Liver (tissue), 9 donors: ENCODE measurements around the gene RGS13. TPM values are rescaled to one million over a fixed set of nuclear protein-coding genes. Genes with fewer than 3 reads are reported as not detected.

ENCODE experiments used
- DNase-seq: peaks from one replicate; pipeline ENCODE4 v3.0.0-alpha.2; 2017; ENCODE audit warnings: low spot score
- H3K27ac ChIP-seq, 2 donors: one replicate each; pipeline ENCODE4 v1.7.0; 2013; ENCODE audit warnings: inconsistent platforms in 2 of 2, low read length in 2 of 2, control low read depth in 1 of 2, low read depth in 1 of 2, mild to moderate bottlenecking in 1 of 2
- H3K27me3 ChIP-seq, 4 donors: one replicate each; pipeline versions ENCODE4 v1.6.1 to v1.7.0; 2013; ENCODE audit warnings: low read length in 3 of 4, inconsistent platforms in 1 of 4, mild to moderate bottlenecking in 1 of 4, moderate library complexity in 1 of 4; ENCODE audit not compliant: control insufficient read depth in 4 of 4, insufficient read depth in 4 of 4
- H3K36me3 ChIP-seq, 4 donors: one replicate each; pipeline versions ENCODE4 v1.6.1 to v1.7.0; 2013; ENCODE audit warnings: low read length in 3 of 4, mild to moderate bottlenecking in 3 of 4, low read depth in 1 of 4, moderate library complexity in 1 of 4; ENCODE audit not compliant: control insufficient read depth in 4 of 4, insufficient read depth in 3 of 4
- H3K4me1 ChIP-seq, 4 donors: one replicate each; pipeline versions ENCODE4 v1.6.1 to v1.7.0; 2013; ENCODE audit warnings: low read length in 3 of 4, mild to moderate bottlenecking in 3 of 4, moderate library complexity in 1 of 4; ENCODE audit not compliant: control insufficient read depth in 4 of 4, insufficient read depth in 4 of 4
- H3K4me3 ChIP-seq, 3 donors: one replicate each; pipeline versions ENCODE4 v1.6.1 to v1.7.0; 2013; ENCODE audit warnings: low read length in 3 of 3, control low read depth in 1 of 3, low read depth in 1 of 3, mild to moderate bottlenecking in 1 of 3
- H3K9ac ChIP-seq, 2 donors: one replicate each; pipeline ENCODE4 v1.7.0; 2013; ENCODE audit warnings: low read length in 2 of 2, mild to moderate bottlenecking in 2 of 2, moderate library complexity in 2 of 2, control low read depth in 1 of 2, low read depth in 1 of 2
- H3K9me3 ChIP-seq, 4 donors: one replicate each; pipeline versions ENCODE4 v1.6.1 to v1.7.0; 2013; ENCODE audit warnings: low read length in 3 of 4; ENCODE audit not compliant: control insufficient read depth in 4 of 4
- EGR1 ChIP-seq, 2 donors: IDR thresholded peaks; 2 replicates each; pipeline ENCODE4 v1.6.1; 2016 to 2018; ENCODE audit warnings: antibody characterized with exemption in 2 of 2, low read depth in 2 of 2
- FOXA1 ChIP-seq: IDR thresholded peaks from 2 replicates; pipeline ENCODE4 v1.6.1; 2016; ENCODE audit warnings: antibody characterized with exemption
- FOXA2 ChIP-seq: IDR thresholded peaks from 2 replicates; pipeline ENCODE4 v1.6.1; 2016; ENCODE audit warnings: antibody characterized with exemption
- GABPA ChIP-seq, 2 donors: IDR thresholded peaks in 1 of 2; conservative IDR thresholded peaks in 1 of 2; 2 replicates each; pipeline ENCODE4 v1.6.1; 2016; ENCODE audit warnings: antibody characterized with exemption in 2 of 2, mild to moderate bottlenecking in 1 of 2, moderate library complexity in 1 of 2
- HNF4A ChIP-seq, 2 donors: conservative IDR thresholded peaks; 2 replicates each; pipeline ENCODE4 v1.6.1; 2016; ENCODE audit warnings: antibody characterized with exemption in 2 of 2, mild to moderate bottlenecking in 2 of 2
- HNF4G ChIP-seq: IDR thresholded peaks from 2 replicates; pipeline ENCODE4 v1.6.1; 2016; ENCODE audit warnings: antibody characterized with exemption
- JUND ChIP-seq, 2 donors: IDR thresholded peaks; 2 replicates each; pipeline ENCODE4 v1.6.1; 2016; ENCODE audit warnings: antibody characterized with exemption in 2 of 2
- NR2F2 ChIP-seq: IDR thresholded peaks from 2 replicates; pipeline ENCODE4 v1.6.1; 2016; ENCODE audit warnings: antibody characterized with exemption
- RAD21 ChIP-seq, 2 donors: IDR thresholded peaks; 2 replicates each; pipeline ENCODE4 v1.6.1; 2016; ENCODE audit warnings: antibody characterized with exemption in 2 of 2, mild to moderate bottlenecking in 2 of 2
- REST ChIP-seq: IDR thresholded peaks from 2 replicates; pipeline ENCODE4 v1.6.1; 2016; ENCODE audit warnings: antibody characterized with exemption, mild to moderate bottlenecking
- SP1 ChIP-seq: IDR thresholded peaks from 2 replicates; pipeline ENCODE4 v1.6.1; 2018; ENCODE audit warnings: antibody characterized with exemption, mild to moderate bottlenecking
- TAF1 ChIP-seq: conservative IDR thresholded peaks from 2 replicates; pipeline ENCODE4 v1.6.1; 2016; ENCODE audit warnings: antibody characterized with exemption, mild to moderate bottlenecking
- YY1 ChIP-seq: IDR thresholded peaks from 2 replicates; pipeline ENCODE4 v1.6.1; 2016; ENCODE audit warnings: antibody characterized with exemption, mild to moderate bottlenecking
- WGBS: extraction: QIAGEN DNeasy Blood & Tissue Kit; methylation state at CpG from one replicate; pipeline ENCODE4 v1.1.7; 2013; 5-methylcytosine and 5-hydroxymethylcytosine counted together
- polyA plus RNA-seq, 2 donors: library from polyadenylated mRNA; stranded (reverse) in 1 of 2; unstranded in 1 of 2; fragments of 200-250 nt in 1 of 2; fragments of >200 nt in 1 of 2; fragmentation: Nextera tagmentation in 1 of 2; extraction: Ambion mirVana in 1 of 2; gene quantifications; one replicate each; pipeline versions ENCODE4 v1.2.1 to v1.2.3, GENCODE V29; 2013 to 2015
- total RNA-seq, 2 donors: library from RNA; depleted of rRNA; stranded (reverse); fragments of >200 nt; gene quantifications; one replicate each; pipeline ENCODE4 v1.2.3, GENCODE V29; 2014
- TF ChIP-seq, protein P1 (sequence below): fragments of 150-350 bp; IDR thresholded peaks from 2 replicates; pipeline ENCODE4 v1.5.1; 2017; ENCODE audit warnings: improper control_type of control experiment, low read depth, low read length; ENCODE audit not compliant: missing input control
- TF ChIP-seq, protein P2 (sequence below): IDR thresholded peaks from 2 replicates; pipeline ENCODE4 v1.6.1; 2016; ENCODE audit warnings: antibody characterized with exemption
- TF ChIP-seq, protein P3 (sequence below): IDR thresholded peaks from 2 replicates; pipeline ENCODE4 v1.6.1; 2016; ENCODE audit warnings: antibody characterized with exemption
- TF ChIP-seq, protein P4 (sequence below): IDR thresholded peaks from 2 replicates; pipeline ENCODE4 v1.6.1; 2016; ENCODE audit warnings: antibody characterized with exemption
- donor health status: healthy.
- donor health status: healthy.
- donor health status: healthy.
- donor health status: healthy.
- donor health status: healthy.

Gene RGS13
- total and polyA plus RNA-seq, 4 donors: under 0.01 to 0.05 TPM; not detected in 2

DNA sequence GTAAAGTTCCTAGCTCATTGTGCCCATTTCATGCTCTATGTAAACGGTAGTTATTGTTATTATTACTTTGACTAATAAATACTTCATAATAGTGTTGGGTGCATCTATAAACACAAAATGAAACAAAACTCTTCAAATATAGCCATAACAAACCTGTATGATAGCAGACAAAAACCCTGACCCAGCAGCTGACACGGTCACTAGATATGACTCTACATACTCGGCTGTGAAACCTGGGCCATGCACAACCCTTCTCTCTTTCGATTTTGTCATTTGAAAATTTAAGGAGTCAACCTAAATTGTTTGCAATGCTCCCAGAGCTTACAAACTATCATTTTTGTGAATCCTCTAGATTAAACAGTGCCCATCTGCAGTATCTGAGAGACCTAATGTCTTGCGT lies 8.0 kb upstream of the RGS13 start (continued):
- TF ChIP-seq, protein P1, sequence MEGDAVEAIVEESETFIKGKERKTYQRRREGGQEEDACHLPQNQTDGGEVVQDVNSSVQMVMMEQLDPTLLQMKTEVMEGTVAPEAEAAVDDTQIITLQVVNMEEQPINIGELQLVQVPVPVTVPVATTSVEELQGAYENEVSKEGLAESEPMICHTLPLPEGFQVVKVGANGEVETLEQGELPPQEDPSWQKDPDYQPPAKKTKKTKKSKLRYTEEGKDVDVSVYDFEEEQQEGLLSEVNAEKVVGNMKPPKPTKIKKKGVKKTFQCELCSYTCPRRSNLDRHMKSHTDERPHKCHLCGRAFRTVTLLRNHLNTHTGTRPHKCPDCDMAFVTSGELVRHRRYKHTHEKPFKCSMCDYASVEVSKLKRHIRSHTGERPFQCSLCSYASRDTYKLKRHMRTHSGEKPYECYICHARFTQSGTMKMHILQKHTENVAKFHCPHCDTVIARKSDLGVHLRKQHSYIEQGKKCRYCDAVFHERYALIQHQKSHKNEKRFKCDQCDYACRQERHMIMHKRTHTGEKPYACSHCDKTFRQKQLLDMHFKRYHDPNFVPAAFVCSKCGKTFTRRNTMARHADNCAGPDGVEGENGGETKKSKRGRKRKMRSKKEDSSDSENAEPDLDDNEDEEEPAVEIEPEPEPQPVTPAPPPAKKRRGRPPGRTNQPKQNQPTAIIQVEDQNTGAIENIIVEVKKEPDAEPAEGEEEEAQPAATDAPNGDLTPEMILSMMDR: no peak
- TF ChIP-seq HNF4A (conservative IDR thresholded peaks at IDR 0.05) (no peak), TAF1 (no peak)

DNA sequence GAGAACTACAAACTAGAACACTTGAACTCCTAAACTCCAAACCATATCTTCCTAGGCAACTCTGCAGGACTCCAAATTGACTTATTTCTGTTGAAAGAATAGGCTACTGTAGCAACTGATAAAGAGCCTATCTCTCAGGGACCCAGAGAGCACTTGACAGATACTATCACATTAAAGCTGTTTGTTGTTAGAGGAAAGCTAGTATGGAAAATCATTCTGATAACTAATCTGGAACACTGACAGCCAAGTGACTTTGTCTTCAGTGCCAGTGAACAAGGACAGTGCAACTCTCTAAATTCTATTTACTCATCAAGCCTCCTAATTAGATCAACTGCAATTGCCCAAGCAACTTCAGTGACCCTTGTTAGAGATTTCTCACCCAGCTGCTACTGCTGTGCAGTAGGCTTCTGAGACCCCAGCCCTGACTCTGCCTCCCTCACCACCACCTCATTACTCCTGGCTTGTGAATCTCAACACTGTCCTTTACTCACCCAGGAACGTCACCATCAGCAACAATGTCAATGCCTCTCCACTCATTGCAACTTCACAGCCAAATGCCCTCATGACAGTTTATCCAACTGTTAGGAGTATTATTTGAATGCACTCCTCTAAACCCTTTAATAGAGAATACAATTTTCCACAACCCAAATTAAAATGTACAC lies 7.4 kb upstream of the RGS13 start:
- H3K27me3 ChIP-seq: no peaks in the 10 kb centered on the region
- H3K4me3 ChIP-seq: no peak overlapping the region
- H3K27ac ChIP-seq: no peak overlapping the region
- DNase-seq: no peak
- TF ChIP-seq, protein P2, sequence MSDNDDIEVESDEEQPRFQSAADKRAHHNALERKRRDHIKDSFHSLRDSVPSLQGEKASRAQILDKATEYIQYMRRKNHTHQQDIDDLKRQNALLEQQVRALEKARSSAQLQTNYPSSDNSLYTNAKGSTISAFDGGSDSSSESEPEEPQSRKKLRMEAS: no peak
- TF ChIP-seq EGR1 (IDR thresholded peaks at IDR 0.05; ENCODE audit: low read depth in 2 of 2): no peak
- TF ChIP-seq HNF4A (conservative IDR thresholded peaks at IDR 0.05): no peak
- TF ChIP-seq RAD21 (IDR thresholded peaks at IDR 0.05): no peak
- TF ChIP-seq NR2F2: no peak
- TF ChIP-seq, protein P3, sequence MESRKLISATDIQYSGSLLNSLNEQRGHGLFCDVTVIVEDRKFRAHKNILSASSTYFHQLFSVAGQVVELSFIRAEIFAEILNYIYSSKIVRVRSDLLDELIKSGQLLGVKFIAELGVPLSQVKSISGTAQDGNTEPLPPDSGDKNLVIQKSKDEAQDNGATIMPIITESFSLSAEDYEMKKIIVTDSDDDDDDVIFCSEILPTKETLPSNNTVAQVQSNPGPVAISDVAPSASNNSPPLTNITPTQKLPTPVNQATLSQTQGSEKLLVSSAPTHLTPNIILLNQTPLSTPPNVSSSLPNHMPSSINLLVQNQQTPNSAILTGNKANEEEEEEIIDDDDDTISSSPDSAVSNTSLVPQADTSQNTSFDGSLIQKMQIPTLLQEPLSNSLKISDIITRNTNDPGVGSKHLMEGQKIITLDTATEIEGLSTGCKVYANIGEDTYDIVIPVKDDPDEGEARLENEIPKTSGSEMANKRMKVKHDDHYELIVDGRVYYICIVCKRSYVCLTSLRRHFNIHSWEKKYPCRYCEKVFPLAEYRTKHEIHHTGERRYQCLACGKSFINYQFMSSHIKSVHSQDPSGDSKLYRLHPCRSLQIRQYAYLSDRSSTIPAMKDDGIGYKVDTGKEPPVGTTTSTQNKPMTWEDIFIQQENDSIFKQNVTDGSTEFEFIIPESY: no peak
- TF ChIP-seq JUND (IDR thresholded peaks at IDR 0.05): no peak
- no peak for TF ChIP-seq GABPA (IDR thresholded peaks at IDR 0.05 in 1 of 2, conservative IDR thresholded peaks at IDR 0.05 in 1 of 2)
- TF ChIP-seq FOXA2: no peak
- TF ChIP-seq, protein P1: no peak
- TF ChIP-seq YY1: no peak
- TF ChIP-seq, protein P4, sequence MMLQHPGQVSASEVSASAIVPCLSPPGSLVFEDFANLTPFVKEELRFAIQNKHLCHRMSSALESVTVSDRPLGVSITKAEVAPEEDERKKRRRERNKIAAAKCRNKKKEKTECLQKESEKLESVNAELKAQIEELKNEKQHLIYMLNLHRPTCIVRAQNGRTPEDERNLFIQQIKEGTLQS: no peak
- TF ChIP-seq SP1: no peak
- TF ChIP-seq REST: no peak
- TF ChIP-seq HNF4G: no peak
- no peak for TF ChIP-seq FOXA1
- TF ChIP-seq TAF1: no peak
- WGBS: 78% methylated on average over 1 of the region's 1 CpG
- H3K36me3 ChIP-seq: no peaks in the 10 kb centered on the region
- H3K9ac ChIP-seq: no peak overlapping the region
- no peaks in the 10 kb centered on the region for H3K9me3 ChIP-seq
- H3K4me1 ChIP-seq: peaks cover 0 to 28% (median 25%) of the 10 kb centered on the region in 4 donors
